HG03039 (cell line): ENCODE measurements around the gene SLC44A2.
"Not testable (repeated sequence)": the region's sequence is repeated elsewhere in the genome, so short reads cannot be mapped to it uniquely, and the experiment has no call there.

Source experiments
- ATAC-seq: cut with Tn5 transposase; IDR thresholded peaks from one replicate; pipeline ENCODE4 v1.9.1; 2021; ENCODE audit warnings: mild to moderate bottlenecking, moderate library complexity; ENCODE audit not compliant: unreplicated experiment

SLC44A2 gene

DNA sequence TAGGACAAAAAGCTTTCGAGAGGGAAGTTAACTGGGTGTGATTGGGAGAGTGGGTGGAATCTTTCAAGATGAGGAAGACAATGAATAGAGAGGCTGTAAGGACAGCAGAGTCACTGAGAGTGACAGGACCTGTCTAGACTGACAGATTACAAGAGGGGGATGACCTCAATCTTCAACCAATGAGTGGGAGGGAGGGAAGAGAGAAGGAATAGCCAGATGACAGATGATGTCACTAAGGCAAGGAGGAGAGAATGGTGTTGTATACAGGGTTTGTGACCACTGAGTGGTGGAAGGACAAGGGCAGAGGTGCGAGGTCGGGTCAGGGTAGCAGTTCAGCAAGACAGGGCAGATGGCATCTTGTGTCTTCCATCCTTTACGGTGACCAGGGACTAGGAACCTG, 23.0 kb downstream of the SLC44A2 start:
- ATAC-seq = no peak

DNA sequence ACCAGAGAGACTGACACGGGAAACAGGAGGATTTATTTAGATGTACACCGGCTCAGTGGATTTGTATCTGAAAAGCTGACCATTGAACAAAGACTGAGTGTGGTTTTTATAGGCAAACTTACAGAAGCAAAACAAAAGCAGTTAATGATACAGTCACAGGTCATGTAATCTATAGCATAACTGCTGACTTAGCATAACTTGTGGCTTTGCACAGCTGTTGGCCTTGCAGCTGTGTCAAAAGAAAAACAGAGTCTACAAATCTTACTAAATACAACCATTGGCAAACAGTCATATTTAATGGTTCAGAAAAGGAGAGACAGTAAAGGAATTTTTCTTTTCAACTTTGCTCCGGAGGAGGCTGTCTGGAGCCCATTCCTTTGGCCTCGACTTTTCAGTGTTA, 26.5 kb downstream of the SLC44A2 start:
- ATAC-seq = no peak

DNA sequence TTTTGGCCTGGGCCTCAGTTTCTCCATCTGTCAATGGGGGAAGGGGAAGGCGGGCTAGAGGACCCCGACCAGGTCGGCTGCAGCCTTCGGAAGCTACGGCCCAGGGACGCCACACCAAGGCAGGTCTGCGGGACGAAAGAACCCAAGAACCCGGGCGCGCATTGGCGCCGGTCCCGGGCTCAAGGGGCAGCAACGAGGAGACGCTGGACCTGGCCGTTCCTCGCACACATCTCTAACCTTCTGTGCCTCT, 28.1 kb downstream of the SLC44A2 start:
- no peak for ATAC-seq

DNA sequence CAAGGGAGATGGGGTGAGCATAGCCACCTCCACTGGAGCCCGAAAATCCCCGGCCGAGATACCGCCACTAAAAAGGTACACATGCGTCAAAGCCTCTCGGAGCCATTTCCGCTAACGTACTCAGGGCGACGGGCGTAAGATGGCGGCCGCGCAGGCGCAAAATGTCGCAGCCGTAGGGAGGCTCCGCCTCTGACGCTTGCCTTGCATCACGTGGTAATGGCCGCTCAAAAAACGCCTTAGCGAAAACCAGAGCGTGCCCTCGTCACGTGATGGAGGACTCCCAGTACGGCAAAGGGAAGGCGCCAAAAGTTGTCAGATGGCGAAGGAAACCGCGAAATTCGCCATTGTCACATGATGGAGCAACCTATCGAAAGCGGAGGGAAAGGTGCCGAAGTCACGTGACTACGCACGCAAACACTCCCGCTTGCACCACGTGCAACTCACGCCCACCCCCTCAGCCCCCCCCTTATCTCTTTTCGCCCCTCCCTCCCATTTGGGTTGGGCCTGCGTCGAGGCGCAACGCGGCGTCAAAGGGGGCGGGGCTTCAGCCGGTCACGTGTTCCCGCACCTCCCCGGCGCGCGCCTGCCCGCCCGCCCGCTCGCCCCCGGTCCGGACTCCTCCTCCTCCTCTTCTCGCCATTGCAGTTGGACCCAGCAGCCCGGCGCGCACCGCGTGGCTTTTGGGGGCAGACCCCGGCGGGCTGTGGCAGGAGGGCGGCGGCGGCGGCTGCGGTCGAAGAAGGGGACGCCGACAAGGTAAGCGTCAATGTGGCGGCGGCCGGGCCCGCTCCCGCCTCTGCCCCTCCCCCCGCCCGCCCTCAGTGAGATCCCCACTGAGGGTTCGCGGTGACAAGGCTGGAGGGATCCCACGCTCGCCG, 28.6 kb downstream of the SLC44A2 start, which contains the start of gene ILF3:
Gene ILF3, plus strand, starts transcription at position 615 of the 878 bp plus-strand sequence. CDS start 16,260 bp downstream, outside the sequence.
- ATAC-seq = peak; percentile 73

DNA sequence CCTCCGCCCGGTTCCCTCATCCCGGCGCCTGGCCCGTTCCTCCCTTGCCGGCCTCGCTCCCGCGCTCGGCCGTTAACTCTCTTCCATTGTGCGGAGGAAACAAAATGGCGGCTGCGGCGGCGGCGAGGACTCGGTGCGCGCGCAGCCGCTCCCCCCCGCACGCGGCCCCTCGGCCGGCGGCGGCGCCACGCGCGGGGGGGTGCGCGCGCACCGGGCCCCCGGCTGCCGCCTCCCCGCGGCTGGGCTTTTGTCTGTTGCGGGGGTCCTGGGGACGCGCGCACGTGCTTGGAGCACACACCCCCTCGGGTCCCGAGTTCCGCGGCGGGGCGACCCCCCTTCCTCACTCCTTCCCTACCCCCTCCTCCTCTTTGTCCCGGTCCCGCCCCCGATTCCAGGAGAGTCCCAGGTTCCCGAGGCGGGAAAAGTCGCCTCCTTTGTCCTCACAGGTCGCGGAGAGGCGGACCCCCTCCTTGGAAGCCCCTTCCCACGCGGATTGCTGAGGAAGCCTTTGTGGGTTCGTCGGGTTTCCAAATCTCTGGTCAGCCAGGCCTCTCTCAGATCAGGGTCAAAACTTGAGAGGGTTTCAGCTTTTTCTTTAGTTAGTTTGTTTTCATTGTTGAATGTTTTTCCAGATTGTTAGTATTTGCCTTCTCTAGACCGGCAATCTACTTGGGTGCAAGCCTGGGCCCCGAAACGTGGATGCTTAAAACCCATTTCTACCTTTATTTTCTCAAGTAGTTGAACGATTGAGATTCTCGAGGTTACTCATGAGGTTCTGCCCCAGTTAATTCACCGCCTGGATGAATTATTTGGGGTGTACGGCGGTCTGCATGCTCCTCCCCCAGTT, 29.5 kb downstream of the SLC44A2 start:
- peak; percentile 18 for ATAC-seq

DNA sequence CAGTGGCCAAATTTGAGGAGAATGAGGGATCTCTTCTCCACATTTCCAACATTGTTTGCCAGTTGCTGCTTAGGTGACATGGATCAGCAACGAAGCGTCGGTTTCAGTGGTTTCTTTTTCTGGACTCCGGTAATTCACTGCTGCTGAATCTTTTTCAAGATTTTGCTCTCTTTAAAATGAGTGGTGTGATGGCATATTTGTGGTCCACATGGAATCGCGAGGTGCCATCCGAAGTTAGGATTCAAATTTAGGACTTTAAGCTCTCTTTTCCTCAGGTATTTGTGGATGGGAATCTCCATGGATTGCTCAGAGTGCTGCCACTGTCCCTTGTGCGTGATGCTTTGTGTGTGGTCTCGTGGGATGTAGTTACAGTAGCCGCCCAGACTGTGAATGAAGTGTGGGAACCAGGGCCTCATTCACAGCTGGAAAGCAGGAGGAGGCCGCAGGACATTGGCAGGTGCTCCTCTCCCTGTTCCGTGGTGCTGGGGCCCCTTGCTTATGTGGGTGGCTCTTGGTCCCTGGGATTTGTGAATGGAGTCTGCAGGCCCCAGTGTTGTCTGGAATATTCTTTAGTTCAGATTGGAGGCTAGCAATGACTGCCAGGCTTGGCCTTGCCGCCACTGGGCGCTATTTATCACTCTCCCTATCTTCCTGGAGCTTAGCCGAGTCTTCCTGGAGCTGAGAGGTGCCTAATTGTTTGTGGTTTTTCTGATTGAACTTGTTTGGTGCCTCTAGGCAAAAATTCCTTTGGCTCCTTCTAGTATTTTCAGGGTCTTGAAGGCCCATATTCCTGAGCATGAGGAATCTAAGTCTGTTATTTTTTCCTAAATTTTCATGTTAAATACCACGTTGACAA, 30.3 kb downstream of the SLC44A2 start:
- no peak for ATAC-seq

DNA sequence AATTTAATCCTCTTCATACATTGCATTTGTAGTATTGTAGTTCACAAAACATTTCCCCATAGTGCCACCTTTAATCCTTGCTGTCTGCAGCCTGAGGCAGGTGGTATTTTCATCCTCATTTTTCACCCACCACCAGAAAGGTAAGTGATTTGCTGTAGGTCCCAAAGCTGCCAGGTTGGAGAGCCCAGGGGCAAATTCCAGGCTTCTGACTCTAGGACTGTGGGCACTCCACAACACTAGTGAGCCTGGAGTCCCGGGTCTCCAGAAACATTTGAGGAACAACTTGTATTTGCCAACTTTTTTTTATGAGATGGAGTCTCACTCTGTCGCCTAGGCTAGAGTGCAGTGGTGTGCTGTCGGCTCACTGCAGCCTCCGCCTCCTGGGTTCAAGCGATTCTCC, 35.0 kb downstream of the SLC44A2 start:
- ATAC-seq = no peak

DNA sequence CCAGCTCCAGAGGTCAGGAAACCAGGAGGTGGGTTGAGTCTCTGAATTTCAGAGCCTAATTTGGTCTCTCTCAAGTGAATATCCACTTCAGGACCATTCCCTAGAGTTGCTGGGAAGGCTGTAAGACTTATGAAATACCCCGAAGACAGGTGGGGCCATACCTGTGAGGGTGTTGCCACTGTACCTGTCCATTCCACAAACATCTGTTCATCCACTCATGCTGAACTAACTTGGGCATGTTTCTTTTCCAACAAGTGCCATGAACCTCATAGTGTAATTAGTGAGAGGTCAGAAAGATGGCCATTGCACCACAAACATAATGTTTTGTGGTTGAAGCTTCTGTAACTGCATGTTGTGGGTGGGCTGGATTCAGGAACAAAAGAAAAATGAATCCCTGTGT, 36.6 kb downstream of the SLC44A2 start:
- ATAC-seq = no peak

DNA sequence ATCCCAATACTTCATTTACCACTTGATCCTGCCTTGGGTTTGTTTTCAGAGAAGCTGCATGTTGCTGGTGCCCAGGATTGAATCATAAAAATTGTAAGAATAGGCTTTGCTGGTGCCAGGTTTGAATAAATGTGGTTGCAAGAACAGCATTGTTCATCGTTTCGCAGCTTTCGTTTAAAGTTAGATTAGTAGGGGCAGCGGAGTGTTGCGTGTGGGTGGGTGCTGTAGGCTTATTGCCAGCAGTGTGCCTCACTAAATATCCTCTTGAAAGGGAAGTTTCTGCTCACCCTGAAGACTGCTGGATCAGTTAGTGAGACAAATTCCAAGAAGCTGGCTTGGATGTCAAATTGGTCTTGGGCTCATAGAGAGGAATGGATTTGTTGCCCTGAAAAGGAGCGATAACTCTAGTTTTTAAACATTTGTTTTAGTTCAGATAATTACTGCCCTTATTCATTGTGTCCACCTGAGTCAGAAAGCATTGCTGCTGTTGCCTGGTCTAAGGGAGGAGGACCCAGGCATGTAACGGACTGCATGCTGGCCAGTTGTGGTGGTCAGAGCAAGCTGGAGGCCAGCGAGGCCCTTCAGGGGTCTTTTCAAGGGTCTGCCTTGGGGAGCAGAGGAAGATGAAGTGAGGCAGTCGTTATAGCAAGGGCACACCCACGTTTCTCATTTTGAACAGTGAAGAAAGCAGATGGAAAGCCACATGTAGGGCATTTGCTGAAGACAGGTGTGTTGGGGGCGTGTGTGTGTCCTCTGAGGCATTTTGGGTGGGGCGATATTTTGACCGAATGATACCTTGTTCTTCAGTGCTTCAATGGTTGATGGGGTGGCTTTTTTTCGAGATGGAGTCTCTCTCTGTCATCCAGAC, 37.3 kb downstream of the SLC44A2 start:
- ATAC-seq = no peak

DNA sequence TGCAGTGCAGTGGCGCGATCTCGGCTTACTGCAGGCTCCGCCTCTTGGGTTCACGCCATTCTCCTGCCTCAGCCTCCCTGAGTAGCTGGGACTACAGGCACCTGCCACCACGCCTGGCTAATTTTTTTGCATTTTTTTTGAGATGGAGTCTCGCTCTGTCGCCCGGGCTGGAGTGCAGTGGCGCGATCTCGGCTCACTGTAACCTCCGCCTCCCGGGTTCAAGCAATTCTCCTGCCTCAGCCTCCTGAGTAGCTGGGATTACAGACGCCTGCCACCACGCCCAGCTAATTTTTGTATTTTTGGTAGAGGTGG, 37.9 kb downstream of the SLC44A2 start:
- ATAC-seq = not testable (repeated sequence)

DNA sequence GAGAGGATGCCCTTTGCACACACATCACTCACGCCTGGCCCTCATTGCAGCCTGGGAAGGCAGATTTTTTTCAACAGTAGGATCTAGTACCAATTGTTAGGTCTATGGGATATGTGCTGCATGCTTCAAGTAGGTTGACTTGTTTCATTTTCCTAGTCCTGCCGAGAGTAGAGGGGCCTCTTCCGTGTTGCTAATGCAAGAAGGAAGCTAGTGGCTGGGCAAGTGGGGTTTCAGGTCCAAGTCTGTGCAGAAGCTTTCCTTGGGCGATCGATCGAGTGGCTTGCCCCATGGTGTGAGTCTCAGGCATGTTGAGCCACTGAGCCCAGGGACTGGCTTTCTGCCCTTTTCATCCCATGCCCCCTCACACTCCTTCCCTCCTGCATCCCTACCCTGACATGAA, 42.5 kb downstream of the SLC44A2 start:
- no peak for ATAC-seq

DNA sequence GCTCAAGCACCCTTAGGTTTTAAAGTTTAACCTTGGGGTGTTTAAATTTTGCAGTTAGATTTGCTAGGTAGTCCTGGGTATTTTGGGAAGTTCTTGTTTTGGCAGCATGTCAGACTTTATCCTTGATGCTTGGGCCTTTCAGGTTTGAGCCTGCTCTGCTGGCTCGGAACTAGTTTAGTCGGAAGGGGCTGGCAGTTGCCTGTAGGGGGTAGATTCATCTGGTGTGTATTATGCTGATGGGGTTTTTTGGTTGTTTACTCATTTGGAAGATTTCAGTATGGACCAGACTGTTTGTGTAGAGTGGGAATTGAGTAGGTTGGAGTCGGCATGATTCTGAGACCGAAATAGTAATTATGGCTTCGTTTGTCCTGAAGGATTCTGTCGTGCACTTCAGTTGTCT, 43.9 kb downstream of the SLC44A2 start:
- no peak for ATAC-seq

DNA sequence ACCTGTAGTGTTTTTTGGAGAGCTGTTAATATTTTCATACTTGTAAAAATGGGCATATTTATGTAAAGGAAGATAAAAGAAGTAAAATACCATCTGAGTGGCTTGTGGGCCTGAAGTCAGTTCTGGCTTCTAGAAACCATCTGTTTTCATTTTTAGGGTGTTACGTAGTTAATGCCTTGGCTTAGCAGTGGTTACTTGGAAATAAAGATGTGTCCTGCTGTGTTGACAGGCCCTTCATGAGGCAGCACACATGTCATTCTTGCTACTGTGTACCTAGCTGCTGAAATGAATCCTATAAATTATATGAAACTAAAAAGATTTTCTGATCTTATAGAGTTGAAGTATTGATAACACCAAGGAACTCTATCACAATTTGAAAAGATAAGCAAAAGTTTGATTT, 44.8 kb downstream of the SLC44A2 start:
- no peak for ATAC-seq

DNA sequence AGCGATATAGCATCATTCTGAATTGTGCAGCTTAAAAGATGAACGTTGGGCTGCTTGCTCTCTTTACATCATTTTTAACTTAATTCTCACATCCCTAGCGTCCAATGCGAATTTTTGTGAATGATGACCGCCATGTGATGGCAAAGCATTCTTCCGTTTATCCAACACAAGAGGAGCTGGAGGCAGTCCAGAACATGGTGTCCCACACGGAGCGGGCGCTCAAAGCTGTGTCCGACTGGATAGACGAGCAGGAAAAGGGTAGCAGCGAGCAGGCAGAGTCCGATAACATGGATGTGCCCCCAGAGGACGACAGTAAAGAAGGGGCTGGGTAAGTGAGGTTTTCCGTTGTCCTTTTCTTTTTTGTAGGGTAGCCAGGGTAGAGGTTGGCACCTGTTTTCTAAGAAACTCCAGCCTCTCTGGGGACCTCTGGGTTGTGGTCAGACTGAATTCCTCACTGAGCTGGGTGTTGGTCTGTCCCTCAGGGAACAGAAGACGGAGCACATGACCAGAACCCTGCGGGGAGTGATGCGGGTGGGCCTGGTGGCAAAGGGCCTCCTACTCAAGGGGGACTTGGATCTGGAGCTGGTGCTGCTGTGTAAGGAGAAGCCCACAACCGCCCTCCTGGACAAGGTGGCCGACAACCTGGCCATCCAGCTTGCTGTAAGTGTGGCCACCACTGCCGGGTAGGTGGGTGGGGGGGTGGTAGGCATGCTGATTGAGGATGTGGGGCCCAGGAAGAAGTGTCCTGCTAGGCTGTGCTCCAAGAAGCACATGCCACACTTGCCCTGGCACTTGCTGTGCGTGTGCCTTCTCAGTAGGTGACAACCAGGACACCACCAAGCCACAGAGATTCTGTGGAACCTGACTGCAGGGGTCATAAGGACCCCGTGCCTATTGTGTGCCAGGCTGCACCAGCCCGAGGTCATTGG, 45.8 kb downstream of the SLC44A2 start:
- ATAC-seq = no peak

DNA sequence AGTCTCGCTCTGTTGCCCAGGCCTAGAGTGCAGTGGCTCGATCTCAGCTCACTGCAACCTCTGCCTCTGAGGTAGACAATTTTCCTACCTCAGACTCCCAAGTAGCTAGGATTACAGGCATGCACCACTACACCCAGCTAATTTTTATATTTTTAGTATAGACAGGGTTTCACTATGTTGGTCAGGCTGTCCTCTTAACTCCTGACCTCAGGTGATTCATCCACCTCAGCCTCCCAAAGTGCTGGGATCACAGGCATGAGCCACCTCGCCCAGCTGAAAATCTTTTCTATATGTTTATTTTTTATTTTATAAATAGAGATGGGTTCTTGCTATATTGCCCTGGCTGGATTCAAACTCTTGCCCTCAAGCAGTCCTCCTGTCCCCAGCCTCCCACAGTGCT, 46.6 kb downstream of the SLC44A2 start:
- not testable (repeated sequence) for ATAC-seq

DNA sequence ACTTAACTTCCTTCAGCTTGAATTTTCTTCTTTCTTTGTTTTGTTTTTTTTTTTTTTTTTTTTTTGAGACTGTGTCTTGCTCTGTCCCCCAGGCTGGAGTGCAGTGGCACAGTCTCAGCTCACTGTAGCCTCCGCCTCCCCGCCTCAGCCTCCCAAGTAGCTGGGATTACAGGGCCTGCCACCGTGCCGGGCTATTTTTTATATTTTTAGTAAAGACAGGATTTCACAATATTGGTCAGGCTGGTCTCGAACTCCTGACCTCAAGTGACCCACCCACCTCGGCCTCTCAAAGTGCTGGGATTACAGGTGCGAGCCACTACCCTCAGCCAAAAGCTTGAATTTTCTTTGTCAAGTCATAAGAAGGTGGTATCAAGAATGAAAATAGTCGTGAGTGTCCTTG, 49.9 kb downstream of the SLC44A2 start:
- not testable (repeated sequence) for ATAC-seq

DNA sequence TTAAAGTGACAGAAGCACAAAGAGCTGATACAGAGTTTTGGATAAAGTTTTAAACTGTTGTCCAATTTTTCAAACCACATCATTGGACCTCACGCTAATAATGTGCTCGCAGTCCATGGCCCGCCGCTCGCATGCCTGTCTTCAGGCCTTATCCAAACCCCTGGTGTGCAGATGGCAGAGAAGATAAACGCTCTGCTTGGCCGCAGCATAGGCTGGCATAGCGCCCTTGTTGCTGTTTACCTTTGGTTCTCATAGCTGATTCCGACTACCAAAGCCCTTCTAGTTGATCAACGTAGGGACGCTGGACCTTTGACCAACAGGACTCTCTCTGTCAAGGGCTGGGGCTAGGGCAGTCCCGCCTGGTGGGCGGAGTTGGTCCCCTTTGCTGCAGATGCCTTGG, 52.4 kb downstream of the SLC44A2 start:
- no peak for ATAC-seq

DNA sequence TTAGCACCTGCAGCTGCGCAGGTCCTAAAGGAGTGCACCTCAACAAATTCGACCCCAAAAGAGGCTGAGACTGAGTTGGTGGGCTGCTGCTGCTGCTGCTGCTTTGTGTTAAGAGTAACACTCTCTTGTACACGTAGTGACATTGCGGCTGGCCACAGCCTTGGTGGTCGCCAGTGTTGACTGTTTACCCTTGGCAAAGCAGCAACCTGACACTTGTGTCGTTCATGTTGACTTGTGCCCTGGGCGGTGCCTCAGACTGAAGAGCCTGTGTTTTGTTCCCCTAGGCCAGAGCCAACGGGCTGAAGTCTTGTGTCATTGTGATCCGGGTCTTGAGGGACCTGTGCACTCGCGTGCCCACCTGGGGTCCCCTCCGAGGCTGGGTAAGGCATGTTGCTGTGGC, 53.5 kb downstream of the SLC44A2 start:
- no peak for ATAC-seq

DNA sequence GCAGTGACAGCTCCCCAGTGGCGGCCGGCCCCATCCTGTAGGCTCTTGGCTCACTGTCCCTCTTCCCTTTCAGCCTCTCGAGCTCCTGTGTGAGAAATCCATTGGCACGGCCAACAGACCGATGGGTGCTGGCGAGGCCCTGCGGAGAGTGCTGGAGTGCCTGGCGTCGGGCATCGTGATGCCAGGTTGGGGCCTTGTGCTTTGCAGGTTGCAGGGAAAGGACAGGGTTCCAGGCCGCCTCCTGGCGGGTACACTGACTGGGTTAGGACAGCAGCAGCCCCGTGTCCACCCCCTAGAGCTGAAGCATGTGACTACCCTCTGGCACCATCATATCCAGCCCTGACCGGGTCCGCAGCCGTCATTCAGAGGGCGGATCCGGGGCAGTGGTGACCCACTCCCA, 54.4 kb downstream of the SLC44A2 start:
- no peak for ATAC-seq
